Measurements from ENCODE around the gene GP9.
"Not testable (repeated sequence)": the region's sequence is repeated elsewhere in the genome, so short reads cannot be mapped to it uniquely, and the experiment has no call there.

GP9 gene

DNA sequence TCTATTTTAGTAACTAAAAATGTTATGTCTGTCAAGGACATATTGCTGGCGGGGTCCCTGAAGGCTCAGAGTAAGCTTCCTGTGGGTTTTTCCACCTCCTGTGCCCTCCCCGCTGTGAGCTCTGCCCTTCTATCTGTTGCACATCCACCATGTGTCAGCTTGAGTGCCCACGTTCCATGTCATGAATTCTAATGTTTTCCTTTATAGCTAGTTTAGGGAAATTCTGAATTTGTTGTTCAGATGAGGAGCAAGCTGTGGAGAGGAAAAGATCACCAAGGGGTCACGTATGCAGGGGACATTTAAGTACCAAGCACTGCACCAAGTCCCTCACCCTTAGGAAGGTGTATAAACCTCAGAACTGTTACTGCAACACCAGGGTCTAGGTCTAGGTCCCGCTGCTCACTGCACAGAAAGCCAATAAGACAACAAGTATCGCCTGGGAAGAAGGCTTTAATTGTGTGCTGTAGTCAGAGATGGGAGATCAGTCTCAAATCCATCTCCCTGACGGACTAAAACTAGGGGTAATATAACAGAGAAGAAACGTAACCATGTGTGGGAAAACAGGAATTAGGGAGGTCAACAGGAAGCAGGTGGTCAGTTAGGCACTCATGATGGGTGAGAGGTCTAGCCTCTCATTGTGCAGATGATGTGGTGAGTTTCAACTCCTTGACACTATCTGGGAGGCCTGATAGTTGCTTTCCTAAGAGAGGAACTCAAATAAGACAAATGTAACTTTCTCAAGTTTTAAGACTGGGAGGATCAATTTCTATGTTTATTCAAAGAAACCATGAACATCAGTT lies 9.7 kb downstream of the GP9 start:
- DNase-seq (ENCODE audit: low spot score), result no peak

DNA sequence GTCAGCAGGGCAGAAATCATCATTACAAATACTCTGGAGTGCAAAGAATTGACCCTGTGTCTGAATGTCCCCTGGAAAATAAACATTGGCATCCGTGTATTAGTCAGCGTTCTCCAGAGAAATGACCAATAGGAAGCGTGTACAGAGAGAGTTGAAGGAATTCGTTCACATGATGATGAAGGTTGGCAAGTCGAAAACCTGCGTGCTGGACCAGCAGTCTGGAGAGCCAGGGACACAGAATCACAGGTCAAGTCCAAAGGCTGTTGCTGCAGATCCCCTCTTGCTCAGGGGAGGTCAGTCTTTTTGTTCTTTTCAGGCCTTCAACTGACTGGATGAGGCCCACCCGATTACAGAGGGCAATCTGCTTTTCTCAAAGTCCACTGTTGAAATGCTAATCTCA lies 16.6 kb downstream of the GP9 start:
- no peak for DNase-seq (ENCODE audit: low spot score)

DNA sequence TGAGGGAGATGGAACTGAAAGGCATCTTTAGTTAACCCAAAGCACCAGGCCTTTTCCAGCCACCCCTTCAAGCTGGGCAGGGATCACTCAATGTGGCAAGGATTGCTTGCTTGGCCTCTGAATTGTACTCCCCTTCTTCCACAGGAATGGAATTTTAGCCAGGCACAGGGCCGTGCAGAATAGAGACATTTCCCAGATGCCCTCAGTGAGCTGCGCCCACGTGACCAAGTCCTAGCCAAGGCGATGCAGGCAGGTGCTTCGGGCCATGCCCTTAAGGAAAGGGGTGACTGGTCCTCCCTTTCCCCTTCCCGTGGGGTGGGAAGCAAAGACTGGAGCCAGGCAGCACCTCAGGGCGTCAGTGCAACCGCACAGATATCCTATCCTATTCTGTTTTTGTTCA lies 17.9 kb downstream of the GP9 start:
- DNase-seq (ENCODE audit: low spot score), result no peak

DNA sequence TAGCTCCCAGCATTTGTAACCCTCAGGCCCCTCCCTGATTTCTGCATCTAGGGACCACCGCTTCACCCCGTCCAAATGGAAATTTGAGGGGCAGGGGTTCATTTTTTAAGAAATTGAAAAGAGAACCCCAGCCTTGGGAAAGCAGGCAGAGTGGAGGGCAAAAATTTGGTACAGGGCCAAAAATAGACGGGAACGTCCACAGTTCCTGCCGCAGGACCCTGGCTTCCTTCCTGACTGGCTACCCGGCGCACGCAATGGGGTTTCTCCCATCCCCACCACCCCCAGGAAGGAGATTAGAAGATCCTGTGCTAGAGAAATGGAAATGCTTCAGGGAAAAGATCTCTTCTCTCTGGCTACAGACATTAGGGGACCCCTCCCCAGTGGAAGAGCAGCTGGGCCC lies 20.9 kb downstream of the GP9 start:
- DNase-seq (ENCODE audit: low spot score), result no peak

DNA sequence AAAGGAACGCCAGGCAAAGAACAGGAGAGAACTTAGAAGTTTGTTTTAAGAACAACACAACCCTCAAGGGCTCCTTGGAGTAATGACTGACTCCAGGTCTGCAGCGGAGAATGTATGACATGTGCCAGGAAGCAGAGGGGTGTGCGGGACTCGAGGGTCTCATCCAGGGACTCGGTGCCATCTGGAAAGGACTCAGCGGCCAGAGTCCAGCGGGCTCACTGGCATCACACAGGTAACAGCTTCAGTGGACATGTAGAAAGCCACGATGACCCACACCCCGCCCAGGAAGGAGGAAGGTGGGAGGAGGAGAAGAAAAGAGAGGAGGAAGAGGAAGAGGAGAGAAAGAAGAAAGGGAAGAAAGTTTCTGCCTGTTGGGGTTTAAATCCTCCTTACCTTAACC lies 21.4 kb downstream of the GP9 start:
- no peak for DNase-seq (ENCODE audit: low spot score)

DNA sequence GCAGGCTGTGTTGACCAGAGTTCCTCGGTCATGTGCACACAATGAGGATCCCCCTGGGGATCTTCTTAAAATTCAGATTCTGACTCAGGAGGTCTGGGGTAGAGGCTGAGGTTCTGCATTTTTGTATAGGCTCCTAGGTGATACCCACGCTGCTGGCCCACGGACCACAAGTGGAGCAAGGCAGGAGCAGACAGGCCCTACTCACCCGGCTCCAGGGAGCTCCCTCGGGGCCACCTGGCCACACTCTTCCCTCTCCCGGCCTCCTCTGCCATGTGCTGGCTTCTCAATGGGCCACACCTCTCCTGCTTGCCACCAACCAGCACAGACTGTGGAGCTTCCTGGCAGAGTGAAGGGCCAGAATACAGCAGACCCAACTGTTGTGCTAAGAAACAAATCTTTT lies 23.9 kb downstream of the GP9 start:
- DNase-seq (ENCODE audit: low spot score), result no peak

DNA sequence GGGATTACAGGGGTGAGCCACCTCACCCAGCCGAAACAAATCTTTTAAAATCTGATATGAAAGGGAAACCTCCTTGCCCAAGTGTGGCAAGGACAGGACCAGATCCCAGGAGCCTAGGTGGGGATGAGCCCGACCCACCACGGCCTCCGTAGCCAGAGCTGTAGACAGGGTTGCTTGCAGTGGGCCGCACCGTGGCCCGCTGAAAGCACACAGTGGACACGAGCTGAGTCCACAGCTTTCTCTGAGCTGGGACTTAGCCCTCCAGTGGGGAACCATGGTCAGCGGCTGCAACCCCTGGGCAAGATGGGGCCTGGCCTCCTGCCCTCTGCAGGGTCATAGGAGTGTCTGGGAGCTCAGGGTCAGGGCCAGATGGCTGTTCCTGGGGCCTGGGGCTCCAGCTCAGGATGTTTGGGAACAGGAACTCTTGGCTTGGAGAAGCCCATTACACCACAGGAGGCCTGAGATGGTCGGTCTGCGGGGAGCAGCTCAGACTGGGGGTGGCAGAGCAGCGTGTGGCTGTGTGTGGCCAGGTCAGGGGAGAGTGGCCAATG lies 24.7 kb downstream of the GP9 start:
- DNase-seq (ENCODE audit: low spot score), result no peak

DNA sequence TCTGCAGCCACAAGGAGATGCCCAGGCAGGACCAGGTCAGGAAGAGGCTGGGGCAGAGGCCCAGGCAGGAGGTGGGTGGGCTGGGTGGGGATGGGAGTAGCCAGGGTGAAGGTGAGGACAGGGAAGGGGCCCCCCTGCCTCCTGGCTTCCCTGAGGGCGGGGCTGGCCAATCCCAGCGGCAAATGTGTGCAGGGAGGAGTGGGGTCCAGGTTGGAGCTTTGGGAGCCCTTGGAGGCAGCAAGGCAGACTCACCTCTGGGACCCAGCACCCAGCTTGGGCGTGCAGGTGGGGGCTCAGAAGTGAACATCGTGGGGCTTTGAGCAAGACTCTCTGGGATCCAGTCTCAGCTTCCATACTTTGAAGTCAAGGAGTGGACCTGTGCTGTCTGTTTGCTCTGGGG lies 25.2 kb downstream of the GP9 start:
- no peak for DNase-seq (ENCODE audit: low spot score)

DNA sequence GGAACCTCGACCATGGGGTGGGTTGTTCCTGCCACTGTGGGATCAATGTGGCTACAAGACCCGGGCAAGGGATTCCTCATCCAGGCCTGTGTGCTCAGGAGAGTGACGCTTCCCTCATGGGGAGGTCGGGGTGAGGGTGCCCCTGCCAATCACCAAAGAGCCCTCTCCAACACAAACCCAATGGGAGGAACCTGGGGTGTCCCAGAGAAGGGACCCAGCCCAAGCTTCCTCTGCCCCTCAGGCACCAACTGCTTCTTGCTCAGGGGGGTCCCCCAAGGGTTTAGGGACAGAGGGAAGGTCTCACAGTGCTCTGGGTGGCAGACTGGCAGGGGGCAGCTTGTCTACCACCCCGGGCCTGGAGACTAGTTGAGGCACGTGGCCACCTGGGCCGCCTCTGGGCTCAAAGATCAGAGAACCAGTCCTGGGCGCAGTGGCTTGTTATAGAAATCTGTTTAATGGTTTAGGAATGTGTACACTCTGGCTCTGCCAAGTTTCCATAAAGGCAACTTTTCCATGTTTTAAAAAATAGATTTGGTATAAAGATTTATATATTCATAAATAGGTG lies 26.6 kb downstream of the GP9 start:
- DNase-seq (ENCODE audit: low spot score), result no peak

DNA sequence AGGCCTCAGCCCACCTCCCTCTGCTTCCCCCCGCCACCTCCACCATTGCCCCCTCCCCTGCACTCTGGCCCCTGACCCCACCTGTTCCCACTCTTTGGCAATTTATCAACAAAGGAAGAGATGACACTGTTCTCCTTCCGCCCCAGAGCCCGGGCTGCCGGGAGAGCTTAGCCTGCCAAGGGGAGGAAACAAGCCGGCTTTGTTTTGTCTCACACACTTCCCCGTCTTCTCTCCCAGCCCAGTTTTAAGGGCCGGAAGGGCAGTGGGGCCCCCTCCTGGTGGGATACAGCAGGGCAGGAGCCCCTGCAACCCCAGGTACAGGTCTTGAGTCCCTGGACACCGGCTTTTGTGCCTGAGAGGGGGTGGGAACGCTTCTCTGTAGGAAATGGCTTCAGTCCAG lies 27.3 kb downstream of the GP9 start:
- not testable (repeated sequence) for DNase-seq (ENCODE audit: low spot score)

DNA sequence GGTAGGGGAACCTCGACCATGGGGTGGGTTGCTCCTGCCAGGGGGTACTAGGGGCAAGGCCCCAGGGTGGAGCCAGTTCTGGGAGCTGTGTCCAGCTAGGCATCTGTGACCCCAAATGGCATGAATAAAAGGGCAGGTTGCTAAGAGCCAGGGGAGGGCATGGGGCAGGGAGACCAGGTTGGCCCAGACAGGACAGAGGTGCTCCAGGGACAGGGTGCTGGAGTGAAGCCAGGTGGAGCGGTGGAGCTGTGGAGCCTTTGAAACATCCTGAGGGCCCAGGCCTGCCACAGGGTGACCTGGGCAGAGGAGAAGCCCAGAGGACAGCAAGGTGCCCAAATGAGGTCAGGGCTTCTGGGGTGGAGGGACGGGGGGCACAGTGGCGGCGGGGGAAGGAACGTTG lies 27.7 kb downstream of the GP9 start:
- DNase-seq (ENCODE audit: low spot score), result not testable (repeated sequence)

DNA sequence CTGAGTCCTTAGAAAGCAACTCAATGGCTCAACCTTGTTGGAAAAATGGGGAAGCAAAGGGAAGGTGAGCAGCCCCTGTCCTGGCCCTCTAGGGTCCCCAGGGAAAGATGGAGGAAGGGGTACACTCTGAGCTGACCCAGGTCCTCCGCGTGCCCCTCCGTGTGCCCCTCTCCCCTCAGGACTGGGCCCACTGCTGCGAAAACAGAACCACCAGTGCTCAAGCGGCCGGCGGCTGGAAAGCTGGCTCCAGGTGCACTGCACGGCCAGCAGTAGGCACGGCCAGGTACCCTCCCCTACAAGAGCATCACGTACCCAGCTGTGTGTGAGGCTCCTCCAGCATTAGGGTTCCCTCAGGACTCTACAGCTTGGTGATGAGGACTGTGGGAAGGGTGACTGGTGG lies 34.7 kb downstream of the GP9 start:
- DNase-seq (ENCODE audit: low spot score), result no peak

DNA sequence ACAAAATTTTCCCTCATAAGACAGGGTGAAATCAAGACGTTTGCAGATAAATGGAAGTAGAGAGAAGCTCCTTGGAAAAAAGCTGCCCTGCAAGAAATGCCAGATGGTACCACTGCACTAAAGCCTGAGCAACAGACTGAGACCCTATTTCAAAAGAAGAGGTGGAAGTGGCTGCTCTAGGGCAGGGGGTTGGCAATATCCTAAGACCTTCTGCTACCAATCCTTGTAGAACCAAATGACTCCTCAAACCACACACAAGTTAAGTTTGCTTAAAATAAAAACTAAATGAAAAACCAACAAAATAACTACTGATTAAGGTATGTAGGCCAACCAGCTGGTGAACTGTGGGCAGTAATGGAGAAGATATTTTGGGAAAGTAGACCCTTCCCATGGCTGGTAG lies 39.7 kb downstream of the GP9 start:
- DNase-seq (ENCODE audit: low spot score), result no peak

DNA sequence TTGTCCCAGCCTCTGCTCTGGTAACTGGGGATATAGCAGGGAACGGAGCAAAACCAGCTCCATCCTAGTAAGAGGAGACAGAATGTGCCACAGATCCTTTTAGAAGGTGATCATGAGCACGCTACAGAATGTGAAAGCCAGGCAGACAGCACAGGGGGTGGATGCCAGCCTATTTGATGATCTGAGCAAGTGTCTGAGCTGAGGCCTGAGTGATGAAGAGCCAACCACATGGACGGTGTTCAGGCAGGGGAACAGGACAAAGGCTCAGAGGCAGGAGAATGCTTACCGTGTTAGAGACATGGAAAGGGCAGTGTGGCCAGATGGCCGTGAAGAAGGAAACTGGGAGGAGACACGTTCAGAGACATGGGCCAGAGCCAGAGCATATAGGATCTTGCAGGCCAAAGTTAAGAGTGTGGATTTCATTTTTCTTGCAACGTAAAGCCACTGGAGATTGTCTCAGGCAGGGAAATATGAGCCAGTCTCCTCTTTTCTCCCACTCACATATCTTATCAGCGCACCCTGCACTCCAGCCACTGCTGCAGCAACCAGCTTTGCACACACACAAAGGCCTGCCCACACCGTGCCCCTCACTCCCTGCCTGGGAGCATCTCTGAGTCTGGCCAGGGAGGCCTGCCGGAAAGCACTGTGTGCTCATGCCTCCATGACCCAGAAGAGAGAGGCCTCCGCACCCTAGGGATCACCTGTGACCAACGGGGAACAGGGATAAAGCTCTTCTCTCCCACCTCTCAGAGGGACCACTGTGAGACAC lies 41.0 kb downstream of the GP9 start:
- no peak for DNase-seq (ENCODE audit: low spot score)

DNA sequence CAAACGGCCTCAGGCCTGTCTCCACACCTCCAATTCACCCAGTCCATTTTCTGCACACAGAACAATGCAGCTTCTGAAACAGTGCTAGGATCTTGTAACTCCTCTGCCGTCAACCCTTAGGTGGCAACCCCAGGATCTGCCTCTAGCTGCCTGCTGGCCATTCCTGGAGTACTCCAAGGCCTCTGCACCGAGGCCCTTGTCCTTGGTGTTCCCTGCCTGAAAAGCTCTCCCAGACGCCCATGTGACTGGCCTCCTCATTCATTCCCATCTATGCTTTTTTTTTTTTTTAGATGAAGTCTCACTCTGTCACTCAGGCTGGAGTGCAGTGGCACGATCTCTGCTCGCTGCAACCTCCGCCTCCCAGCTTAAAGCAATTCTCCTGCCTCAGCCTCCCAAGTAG lies 42.7 kb downstream of the GP9 start:
- DNase-seq (ENCODE audit: low spot score), result no peak

DNA sequence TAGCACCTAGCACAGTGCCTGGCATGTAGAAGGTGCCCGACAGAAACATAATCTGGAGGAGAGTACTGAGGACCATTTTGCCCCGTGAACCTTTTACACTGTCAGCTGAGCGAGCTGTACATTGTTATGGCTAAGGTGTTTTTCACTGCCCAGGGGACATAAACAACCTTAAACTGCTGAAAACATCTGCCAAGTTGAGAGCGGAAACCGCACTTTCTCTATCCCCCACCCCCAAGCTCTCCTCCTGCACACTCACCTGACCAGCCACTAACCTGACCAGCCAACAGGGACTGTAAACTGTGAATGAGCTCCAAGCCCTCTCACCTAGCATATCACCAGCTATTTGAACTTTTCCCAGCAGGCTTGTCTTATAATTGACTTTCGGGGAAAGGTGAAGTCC lies 43.5 kb downstream of the GP9 start:
- DNase-seq (ENCODE audit: low spot score), result no peak

DNA sequence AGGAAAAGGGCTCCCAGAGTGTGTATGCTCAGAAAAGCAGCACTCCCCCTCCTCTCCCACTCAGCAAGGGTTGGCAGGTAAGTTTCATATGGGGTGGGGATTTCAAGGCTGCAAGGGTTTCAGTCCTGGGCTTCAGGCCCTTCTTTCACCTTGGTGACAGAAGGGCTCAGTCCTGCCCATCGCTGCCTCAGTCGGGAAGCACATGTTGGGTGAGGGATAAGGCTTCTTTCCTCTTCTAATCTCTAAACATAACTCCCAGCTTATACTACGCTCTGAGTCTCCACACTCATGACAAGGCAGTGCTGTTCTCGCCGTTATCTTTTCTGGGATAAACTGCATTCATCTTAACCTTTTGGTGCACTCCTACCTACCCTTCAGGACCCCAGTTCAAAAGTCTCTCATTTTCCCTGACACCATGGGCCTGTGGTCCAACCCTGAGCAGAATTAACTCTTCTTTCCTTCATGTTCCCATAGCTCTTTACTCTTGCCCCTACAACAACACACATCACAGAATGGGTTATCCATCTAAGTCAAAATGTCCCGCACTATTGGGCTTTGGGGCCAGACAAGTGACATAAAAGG lies 44.0 kb downstream of the GP9 start:
- DNase-seq (ENCODE audit: low spot score), result no peak

DNA sequence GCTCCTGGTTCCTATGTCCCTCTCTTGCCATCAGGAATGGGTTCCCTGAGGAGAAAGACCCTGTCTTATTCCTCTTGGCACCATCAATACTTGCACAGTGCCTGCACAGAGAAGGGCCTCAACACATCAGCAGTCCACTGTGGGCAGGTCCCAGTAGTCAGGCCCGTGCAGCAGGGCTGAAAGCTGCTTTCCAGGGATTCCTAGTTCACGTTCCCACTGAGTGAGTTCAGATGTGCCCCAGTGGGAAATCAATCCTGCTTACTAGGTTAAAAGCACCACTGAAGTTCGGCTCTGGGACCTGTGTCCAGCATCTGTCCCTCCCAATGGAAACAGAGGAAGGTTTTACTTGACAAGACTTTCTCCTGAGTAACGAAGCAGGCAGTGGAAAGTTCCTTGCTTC lies 45.3 kb downstream of the GP9 start:
- DNase-seq (ENCODE audit: low spot score), result no peak

DNA sequence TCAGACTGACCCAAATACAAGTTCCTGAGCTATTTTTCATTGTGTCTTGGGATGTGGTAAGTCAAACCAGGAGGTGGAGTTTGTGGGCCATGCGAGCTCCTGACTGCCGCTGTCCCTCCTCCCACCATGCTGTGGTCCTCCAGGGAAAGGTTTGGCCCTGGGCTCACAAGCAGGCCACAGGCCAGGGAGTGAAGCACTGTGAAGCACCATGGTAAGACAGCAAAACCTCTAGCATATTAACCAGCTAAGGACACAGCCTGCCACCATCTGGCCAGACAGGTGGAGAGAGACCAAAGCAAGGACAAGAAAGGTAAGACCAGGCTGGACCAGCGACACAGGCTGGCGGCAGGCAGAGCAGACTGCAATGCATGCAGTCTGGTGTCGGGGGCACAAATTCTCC lies 45.7 kb downstream of the GP9 start:
- DNase-seq (ENCODE audit: low spot score), result no peak

DNA sequence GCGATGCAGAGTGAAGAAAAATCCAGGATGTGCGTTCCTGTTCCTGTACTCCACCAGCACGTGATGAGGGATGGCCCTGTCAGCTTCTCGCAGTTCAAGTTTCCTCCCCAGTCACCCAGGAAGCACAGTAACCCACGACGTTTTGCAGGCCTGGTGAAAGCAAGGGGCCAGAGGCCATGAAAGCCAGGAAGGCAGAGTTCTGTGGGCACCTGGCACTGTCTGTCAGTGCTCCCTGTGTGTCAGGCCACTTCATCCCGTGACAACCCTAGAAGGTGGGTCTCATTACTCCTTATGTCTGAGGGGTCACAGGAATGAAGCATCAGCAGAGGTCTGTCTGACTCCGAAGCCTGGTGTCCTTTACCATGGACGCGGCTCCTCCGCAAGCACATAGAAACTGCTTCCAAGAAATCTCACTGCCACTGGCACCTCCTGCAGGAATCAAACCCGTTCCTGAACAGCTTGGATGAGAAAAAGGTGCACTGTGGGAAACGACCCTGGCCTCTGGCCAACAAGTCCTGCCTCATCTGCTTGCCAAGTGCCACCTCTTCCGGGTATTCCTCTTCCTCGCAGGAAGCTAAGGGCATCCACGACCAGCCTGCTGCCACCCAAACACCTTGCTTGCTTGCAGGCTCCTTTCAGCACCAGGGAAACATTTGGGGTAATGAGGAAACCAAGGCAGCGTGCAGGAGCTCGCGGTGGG lies 46.4 kb downstream of the GP9 start:
- DNase-seq (ENCODE audit: low spot score), result no peak

DNA sequence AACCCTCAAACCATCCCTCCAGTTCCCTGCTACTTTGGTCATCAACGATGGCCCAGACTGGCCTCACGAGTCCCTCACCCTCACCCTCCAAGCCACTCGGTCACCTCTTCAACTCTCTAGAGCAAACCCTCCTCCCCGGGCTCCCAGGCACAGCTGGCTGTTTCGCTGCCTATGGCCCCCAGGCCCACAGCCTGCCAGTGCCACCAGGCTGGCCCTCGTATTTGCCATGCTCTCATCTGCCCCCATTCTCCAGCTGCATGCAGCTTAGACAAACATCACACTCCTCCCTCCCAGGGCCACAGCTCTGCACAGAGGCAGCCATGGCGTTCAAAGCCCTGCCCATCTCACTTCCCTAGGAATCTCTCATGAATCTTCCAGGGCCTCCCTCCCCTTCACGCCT lies 47.2 kb downstream of the GP9 start:
- no peak for DNase-seq (ENCODE audit: low spot score)

Measured in activated CD4-positive, alpha-beta T cell treated with anti-CD3 and anti-CD28 coated beads, Interleukin-2, Interleukin-4, amounts not matched to agents 100 ng/mL and 50 ng/mL, durations not matched to agents 16 hours and 8 hours (primary cell).